ENCODE results near the gene KCNN3.

Gene KCNN3

GRCh38 chr1:154833209-154833608, 36.9 kb downstream of the KCNN3 start:
- no peak for DNase-seq (ENCODE audit: low read depth)
- TF ChIP-seq CTCF (IDR thresholded peaks at IDR 0.05; ENCODE audit: control insufficient read depth, insufficient read depth, low read depth, low read length, missing control alignments): no peak
- H3K4me3 ChIP-seq (ENCODE audit: control insufficient read depth, low read depth, low read length): no peak overlapping the region

GRCh38 chr1:154832384-154832783, 37.7 kb downstream of the KCNN3 start:
- TF ChIP-seq CTCF (IDR thresholded peaks at IDR 0.05; ENCODE audit: control insufficient read depth, insufficient read depth, low read depth, low read length, missing control alignments): no peak
- no peak for DNase-seq (ENCODE audit: low read depth)
- H3K4me3 ChIP-seq (ENCODE audit: control insufficient read depth, low read depth, low read length): no peak overlapping the region

- H3K4me3 ChIP-seq (ENCODE audit: control insufficient read depth, low read depth, low read length): no peak overlapping the region
- no peak for TF ChIP-seq CTCF (IDR thresholded peaks at IDR 0.05; ENCODE audit: control insufficient read depth, insufficient read depth, low read depth, low read length, missing control alignments)
- DNase-seq (ENCODE audit: low read depth): no peak
Observed at GRCh38 chr1:154831462-154831861, 38.6 kb downstream of the KCNN3 start.

- H3K4me3 ChIP-seq (ENCODE audit: control insufficient read depth, low read depth, low read length): no peak overlapping the region
- no peak for TF ChIP-seq CTCF (IDR thresholded peaks at IDR 0.05; ENCODE audit: control insufficient read depth, insufficient read depth, low read depth, low read length, missing control alignments)
- DNase-seq (ENCODE audit: low read depth): no peak
Observed at GRCh38 chr1:154829062-154829461, 41.0 kb downstream of the KCNN3 start.

GRCh38 chr1:154824179-154825000, 45.7 kb downstream of the KCNN3 start:
- DNase-seq (ENCODE audit: low read depth): no peak
- TF ChIP-seq CTCF (IDR thresholded peaks at IDR 0.05; ENCODE audit: control insufficient read depth, insufficient read depth, low read depth, low read length, missing control alignments): no peak
- no peak overlapping the region for H3K4me3 ChIP-seq (ENCODE audit: control insufficient read depth, low read depth, low read length)

- no peak overlapping the region for H3K4me3 ChIP-seq (ENCODE audit: control insufficient read depth, low read depth, low read length)
- TF ChIP-seq CTCF (IDR thresholded peaks at IDR 0.05; ENCODE audit: control insufficient read depth, insufficient read depth, low read depth, low read length, missing control alignments): no peak
- no peak for DNase-seq (ENCODE audit: low read depth)
Observed at GRCh38 chr1:154822717-154823116, 47.4 kb downstream of the KCNN3 start.

Measured in AG09309 (cell line).